CD14-positive monocyte (primary cell): Measurements from ENCODE around the gene CTDNEP1. TPM values are rescaled to one million over a fixed set of nuclear protein-coding genes. Genes with fewer than 3 reads are reported as not detected.

Experiments used
- DNase-seq, 3 donors: peaks; one replicate each; pipeline ENCODE4 v3.0.0-alpha.2; 2011 to 2022
- H2AFZ ChIP-seq: 2 replicates; pipeline ENCODE4 v1.6.0; 2012; ENCODE audit warnings: mild to moderate bottlenecking, low read depth, low read length, inconsistent platforms; ENCODE audit not compliant: insufficient read depth, poor library complexity, severe bottlenecking
- H3K27ac ChIP-seq, 2 donors: 1 replicate in 1 of 2; 2 replicates in 1 of 2; pipeline ENCODE4 v1.5.1; 2012 to 2013; ENCODE audit warnings: low read length in 2 of 2, control low read depth in 1 of 2, inconsistent platforms in 1 of 2, low read depth in 1 of 2, mild to moderate bottlenecking in 1 of 2
- H3K27me3 ChIP-seq, 2 donors: one replicate each; pipeline versions ENCODE4 v1.6.0 to v1.6.1; 2011 to 2013; ENCODE audit warnings: low read length in 2 of 2; ENCODE audit not compliant: control insufficient read depth in 2 of 2, insufficient read depth in 2 of 2
- H3K36me3 ChIP-seq, 2 donors: replicated peaks in 1 of 2; 1 replicate in 1 of 2; 2 replicates in 1 of 2; pipeline versions ENCODE4 v1.5.1 to v1.6.1; 2012 to 2013; ENCODE audit warnings: low read length in 2 of 2, control low read depth in 1 of 2, inconsistent platforms in 1 of 2, mild to moderate bottlenecking in 1 of 2; ENCODE audit not compliant: insufficient read depth in 2 of 2, control insufficient read depth in 1 of 2
- H3K4me1 ChIP-seq, 2 donors: 1 replicate in 1 of 2; 2 replicates in 1 of 2; pipeline versions ENCODE4 v1.5.1 to v1.6.1; 2012 to 2013; ENCODE audit warnings: low read length in 2 of 2, control low read depth in 1 of 2, inconsistent platforms in 1 of 2, mild to moderate bottlenecking in 1 of 2, moderate library complexity in 1 of 2; ENCODE audit not compliant: insufficient read depth in 2 of 2, control insufficient read depth in 1 of 2
- H3K4me2 ChIP-seq: replicated peaks from 2 replicates; pipeline ENCODE3; 2012; ENCODE audit warnings: low read length, moderate library complexity, mild to moderate bottlenecking; ENCODE audit not compliant: poor library complexity, severe bottlenecking; ENCODE audit errors: extremely low read depth
- H3K4me3 ChIP-seq, 3 experiments: fragments of 200-600 bp in 1 of 3; sonication (generic) in 1 of 3; replicated peaks in 1 of 3; 1 replicate in 2 of 3; 2 replicates in 1 of 3; pipeline ENCODE4 v1.5.1; 2011 to 2013; ENCODE audit warnings: low read length in 3 of 3, mild to moderate bottlenecking in 3 of 3, control low read depth in 2 of 3, low read depth in 2 of 3, inconsistent platforms in 1 of 3, moderate library complexity in 1 of 3
- H3K79me2 ChIP-seq: 2 replicates; pipeline ENCODE4 v1.6.0; 2012; ENCODE audit warnings: mild to moderate bottlenecking, control low read depth, inconsistent platforms, low read length, moderate library complexity; ENCODE audit not compliant: insufficient read depth
- H3K9ac ChIP-seq: 2 replicates; pipeline ENCODE4 v1.6.0; 2017; ENCODE audit warnings: low read length, mild to moderate bottlenecking; ENCODE audit not compliant: insufficient read depth, poor library complexity, severe bottlenecking
- H3K9me3 ChIP-seq, 2 donors: replicated peaks in 1 of 2; 1 replicate in 1 of 2; 2 replicates in 1 of 2; pipeline versions ENCODE4 v1.5.1 to v1.6.1; 2012 to 2013; ENCODE audit warnings: low read length in 2 of 2, control low read depth in 1 of 2; ENCODE audit not compliant: control insufficient read depth in 1 of 2, insufficient read depth in 1 of 2
- H4K20me1 ChIP-seq: 2 replicates; pipeline ENCODE4 v1.6.0; 2012; ENCODE audit warnings: mild to moderate bottlenecking, low read length, control low read depth, moderate library complexity; ENCODE audit not compliant: insufficient read depth
- H3K27ac Mint-ChIP-seq, 7 donors: one replicate each; pipeline ENCODE4 v1.8.0; 2020; ENCODE audit warnings: mild to moderate bottlenecking in 7 of 7, mixed read lengths in 7 of 7, moderate library complexity in 6 of 7, inconsistent platforms in 2 of 7
- H3K27me3 Mint-ChIP-seq, 3 donors: one replicate each; pipeline ENCODE4 v1.8.0; 2021 to 2022; ENCODE audit warnings: low read depth in 3 of 3, mild to moderate bottlenecking in 3 of 3, mixed read lengths in 3 of 3, moderate library complexity in 3 of 3, inconsistent platforms in 1 of 3
- H3K36me3 Mint-ChIP-seq, 2 donors: one replicate each; pipeline ENCODE4 v1.8.0; 2020; ENCODE audit warnings: mixed read lengths in 2 of 2, inconsistent platforms in 1 of 2, mild to moderate bottlenecking in 1 of 2
- H3K4me1 Mint-ChIP-seq: one replicate; pipeline ENCODE4 v1.8.0; 2020; ENCODE audit warnings: mild to moderate bottlenecking, mixed read lengths
- H3K4me3 Mint-ChIP-seq, 2 donors: one replicate each; pipeline ENCODE4 v1.8.0; 2020; ENCODE audit warnings: mild to moderate bottlenecking in 2 of 2, mixed read lengths in 2 of 2, moderate library complexity in 1 of 2
- H3K9me3 Mint-ChIP-seq, 7 donors: one replicate each; pipeline ENCODE4 v1.8.0; 2020 to 2022; ENCODE audit warnings: mixed read lengths in 7 of 7, mild to moderate bottlenecking in 6 of 7, moderate library complexity in 6 of 7, inconsistent platforms in 2 of 7
- WGBS: methylation state at CpG from one replicate; pipeline ENCODE4 v1.1.5; 2013; ENCODE audit warnings: missing lambda C conversion rate; ENCODE audit not compliant: insufficient coverage; 5-methylcytosine and 5-hydroxymethylcytosine counted together
- intact Hi-C, 2 donors: fragments of 100-400 bp; cut with micrococcal nuclease; formaldehyde crosslinking; loops; one replicate each; pipeline versions ENCODE4 v1.15.0 to v1.15.1; 2023
- polyA plus RNA-seq, 3 donors: library from polyadenylated mRNA; depleted of rRNA in 1 of 3; unstranded in 2 of 3; stranded (reverse) in 1 of 3; fragments of 300-500 nt in 2 of 3; fragments of >200 nt in 1 of 3; fragmentation: Illumina TruSeq in 2 of 3; gene quantifications; 1 replicate in 2 of 3; 2 replicates in 1 of 3; pipeline ENCODE4 v1.2.3, GENCODE V29; 2012 to 2021
- TF ChIP-seq, protein P1 (sequence below): fragments of 200-600 bp; IDR thresholded peaks from one replicate; pipeline ENCODE4 v1.8.0; 2022; ENCODE audit warnings: antibody characterized with exemption, mild to moderate bottlenecking

The CTDNEP1 gene
- polyA plus RNA-seq, 3 donors, result 29.5 to 198 (median 38.3) TPM

DNA sequence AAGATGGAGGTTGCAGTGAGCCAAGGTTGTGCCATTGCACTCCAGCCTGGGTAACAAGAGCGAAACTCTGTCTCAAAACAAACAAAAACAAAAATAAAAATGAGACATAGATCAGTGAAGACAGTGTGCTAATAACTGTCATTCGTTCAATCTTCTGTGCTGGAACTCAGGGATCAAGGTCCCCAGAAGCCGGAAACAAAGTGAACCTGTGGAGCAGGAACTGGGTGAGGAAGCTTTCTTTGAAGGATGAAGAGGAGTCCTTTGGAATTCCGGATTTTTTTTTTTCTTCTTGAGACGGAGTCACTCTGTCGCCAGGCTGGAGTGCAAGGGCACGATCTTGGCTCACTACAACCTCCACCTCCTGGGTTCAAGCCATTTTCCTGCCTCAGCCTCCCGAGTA is 27.9 kb upstream of the CTDNEP1 start:
- peaks cover 0 to 15% (median 2%) of the 10 kb centered on the region in 7 donors for H3K9me3 Mint-ChIP-seq
- Histone ChIP-seq H3K79me2 (no peaks in the 10 kb centered on the region), H3K36me3 (no peaks in the 10 kb centered on the region), H3K4me3 (no peak overlapping the region), H3K4me2 (no peak overlapping the region), H3K4me1 (peaks cover 27 to 28% of the 10 kb centered on the region in 2 donors), H2AFZ (no peak overlapping the region), H4K20me1 (no peaks in the 10 kb centered on the region), H3K9me3 (no peaks in the 10 kb centered on the region), H3K27ac (no peak overlapping the region), H3K27me3 (peaks cover 13 to 45% of the 10 kb centered on the region in 2 donors), H3K9ac (no peak overlapping the region)
- H3K4me3 Mint-ChIP-seq, result peak overlapping the region in 1 of 2 donors; percentile 65
- intact Hi-C loops, result no loop called here
- no peak overlapping the region for H3K27ac Mint-ChIP-seq
- H3K36me3 Mint-ChIP-seq, result peaks cover 0 to 5% of the 10 kb centered on the region in 2 donors
- no peak for DNase-seq
- peaks cover 30% of the 10 kb centered on the region for H3K4me1 Mint-ChIP-seq
- peaks cover 40 to 59% (median 41%) of the 10 kb centered on the region in 3 donors for H3K27me3 Mint-ChIP-seq
- TF ChIP-seq, protein P1, sequence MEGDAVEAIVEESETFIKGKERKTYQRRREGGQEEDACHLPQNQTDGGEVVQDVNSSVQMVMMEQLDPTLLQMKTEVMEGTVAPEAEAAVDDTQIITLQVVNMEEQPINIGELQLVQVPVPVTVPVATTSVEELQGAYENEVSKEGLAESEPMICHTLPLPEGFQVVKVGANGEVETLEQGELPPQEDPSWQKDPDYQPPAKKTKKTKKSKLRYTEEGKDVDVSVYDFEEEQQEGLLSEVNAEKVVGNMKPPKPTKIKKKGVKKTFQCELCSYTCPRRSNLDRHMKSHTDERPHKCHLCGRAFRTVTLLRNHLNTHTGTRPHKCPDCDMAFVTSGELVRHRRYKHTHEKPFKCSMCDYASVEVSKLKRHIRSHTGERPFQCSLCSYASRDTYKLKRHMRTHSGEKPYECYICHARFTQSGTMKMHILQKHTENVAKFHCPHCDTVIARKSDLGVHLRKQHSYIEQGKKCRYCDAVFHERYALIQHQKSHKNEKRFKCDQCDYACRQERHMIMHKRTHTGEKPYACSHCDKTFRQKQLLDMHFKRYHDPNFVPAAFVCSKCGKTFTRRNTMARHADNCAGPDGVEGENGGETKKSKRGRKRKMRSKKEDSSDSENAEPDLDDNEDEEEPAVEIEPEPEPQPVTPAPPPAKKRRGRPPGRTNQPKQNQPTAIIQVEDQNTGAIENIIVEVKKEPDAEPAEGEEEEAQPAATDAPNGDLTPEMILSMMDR, result no peak
- 100% methylated on average over 3 of the region's 8 CpGs for WGBS

DNA sequence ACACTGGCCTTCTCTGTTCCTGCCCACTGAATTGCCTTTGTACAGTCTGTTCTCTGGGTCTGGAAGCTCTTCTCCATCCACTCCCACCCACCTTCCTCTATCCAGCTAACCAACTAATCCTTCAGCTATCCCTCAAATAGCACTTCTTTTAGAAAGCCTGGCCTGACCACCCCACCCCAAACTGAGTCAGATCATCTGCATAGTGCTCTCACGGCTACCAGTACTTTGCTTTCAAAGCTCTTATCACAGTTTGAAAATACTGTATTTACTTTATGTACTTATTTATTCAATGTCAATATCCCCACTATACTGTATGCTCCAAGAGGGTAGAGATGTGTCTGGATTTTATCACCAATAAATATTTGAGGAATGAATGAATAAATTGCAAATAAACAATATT is 15.2 kb upstream of the CTDNEP1 start:
- H3K9me3 ChIP-seq, result peaks cover 0 to 5% of the 10 kb centered on the region in 2 donors
- peak overlapping the region in 1 of 2 donors; percentile 67 for H3K4me3 Mint-ChIP-seq
- no peak overlapping the region for H2AFZ ChIP-seq
- H3K27ac Mint-ChIP-seq, result peak overlapping the region in 1 of 7 donors; percentile 29
- peaks cover 0 to 8% (median 5%) of the 10 kb centered on the region in 7 donors for H3K9me3 Mint-ChIP-seq
- no peak overlapping the region for H3K27ac ChIP-seq
- H3K27me3 Mint-ChIP-seq, result peaks cover 35 to 61% (median 53%) of the 10 kb centered on the region in 3 donors
- H3K4me1 ChIP-seq, result peaks cover 21 to 23% of the 10 kb centered on the region in 2 donors
- no peaks in the 10 kb centered on the region for H3K79me2 ChIP-seq
- H3K9ac ChIP-seq, result no peak overlapping the region
- intact Hi-C loops, result no loop called here
- H3K27me3 ChIP-seq, result peaks cover 11 to 29% of the 10 kb centered on the region in 2 donors
- H4K20me1 ChIP-seq, result no peaks in the 10 kb centered on the region
- TF ChIP-seq, protein P1, result no peak
- no peaks in the 10 kb centered on the region for H3K36me3 ChIP-seq
- peaks cover 0 to 3% of the 10 kb centered on the region in 2 donors for H3K36me3 Mint-ChIP-seq
- H3K4me3 ChIP-seq, result no peak overlapping the region
- no CpG with 5 or more reads among the region's 1 CpG for WGBS
- H3K4me1 Mint-ChIP-seq, result peaks cover 32% of the 10 kb centered on the region
- H3K4me2 ChIP-seq, result no peak overlapping the region
- DNase-seq, result no peak
